GM19468 (cell line): ENCODE measurements around the gene ADAM23.

ENCODE experiments used
- ATAC-seq: cut with Tn5 transposase; IDR thresholded peaks from one replicate; pipeline ENCODE4 v1.9.1; 2021; ENCODE audit warnings: mild to moderate bottlenecking, moderate library complexity, moderate number of reproducible peaks; ENCODE audit not compliant: unreplicated experiment; ENCODE audit errors: extremely low read depth

Gene ADAM23

DNA sequence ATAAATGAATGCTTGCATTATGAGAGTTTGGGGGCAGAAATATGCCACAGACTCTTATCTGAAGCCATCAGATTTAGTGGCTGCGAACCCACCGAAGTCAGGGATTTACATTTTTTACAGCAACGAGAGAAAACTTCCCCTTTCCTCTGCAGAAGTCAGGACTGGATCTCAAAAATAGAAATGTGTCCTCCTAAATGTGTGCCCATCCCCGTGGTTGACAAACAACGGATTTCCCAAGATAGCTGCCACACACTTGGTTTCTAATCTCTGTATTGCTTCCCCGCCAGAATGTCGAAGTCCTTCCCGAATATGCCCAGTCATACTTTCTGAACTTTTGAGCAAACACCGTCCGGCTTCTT is 879 bp upstream of the ADAM23 start:
- no peak for ATAC-seq

DNA sequence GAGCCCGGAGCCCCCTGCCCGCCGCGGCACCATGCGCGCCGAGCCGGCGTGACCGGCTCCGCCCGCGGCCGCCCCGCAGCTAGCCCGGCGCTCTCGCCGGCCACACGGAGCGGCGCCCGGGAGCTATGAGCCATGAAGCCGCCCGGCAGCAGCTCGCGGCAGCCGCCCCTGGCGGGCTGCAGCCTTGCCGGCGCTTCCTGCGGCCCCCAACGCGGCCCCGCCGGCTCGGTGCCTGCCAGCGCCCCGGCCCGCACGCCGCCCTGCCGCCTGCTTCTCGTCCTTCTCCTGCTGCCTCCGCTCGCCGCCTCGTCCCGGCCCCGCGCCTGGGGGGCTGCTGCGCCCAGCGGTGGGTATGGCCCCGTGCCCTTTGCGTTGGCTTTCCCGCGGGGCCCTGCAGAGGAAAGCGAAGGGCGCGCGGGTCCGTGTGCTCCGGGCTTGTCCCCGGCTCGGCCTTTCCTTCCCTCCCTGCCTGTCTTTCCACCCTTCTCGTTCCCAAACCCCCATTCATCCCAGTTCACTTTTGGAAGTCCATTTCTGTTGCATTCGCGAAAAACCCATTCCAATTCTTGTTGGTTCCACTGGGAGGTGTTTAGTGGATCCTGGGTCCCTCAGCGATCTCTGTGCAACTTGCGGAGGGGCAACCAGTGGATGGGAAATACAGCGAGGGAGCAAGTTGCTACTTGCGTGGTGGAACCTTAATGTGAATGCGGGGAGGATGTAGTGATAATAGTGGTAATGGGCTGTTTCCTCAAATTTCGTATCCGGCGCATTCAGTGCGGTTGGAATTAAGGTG is 599 bp downstream of the ADAM23 start:
- ATAC-seq, result no peak

DNA sequence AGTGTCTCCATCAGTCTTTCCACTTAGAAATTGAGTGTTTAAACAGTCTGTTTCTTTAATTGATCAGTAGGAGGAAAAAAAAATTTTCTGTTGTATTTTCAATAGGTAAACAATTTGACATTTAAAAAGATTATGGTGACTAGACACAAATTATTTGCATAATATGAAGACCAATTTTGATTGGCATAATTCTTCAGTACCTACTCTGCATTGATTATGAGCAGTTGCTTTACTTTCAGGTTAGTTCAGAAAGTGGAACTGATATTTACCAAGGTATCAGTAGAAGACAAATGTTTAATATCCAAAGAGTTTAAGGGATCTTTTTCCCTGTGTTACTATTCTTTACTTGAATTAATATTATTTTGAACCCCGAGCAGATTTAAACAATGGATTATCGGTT is 2.6 kb downstream of the ADAM23 start:
- ATAC-seq, result no peak

GRCh38 chr2:206452242-206452641 is 8.9 kb downstream of the ADAM23 start:
- no peak for ATAC-seq

- no peak for ATAC-seq
Measured at GRCh38 chr2:206452750-206453149, 9.4 kb downstream of the ADAM23 start.

- ATAC-seq, result no peak
Measured at GRCh38 chr2:206456078-206456754, 12.9 kb downstream of the ADAM23 start.

DNA sequence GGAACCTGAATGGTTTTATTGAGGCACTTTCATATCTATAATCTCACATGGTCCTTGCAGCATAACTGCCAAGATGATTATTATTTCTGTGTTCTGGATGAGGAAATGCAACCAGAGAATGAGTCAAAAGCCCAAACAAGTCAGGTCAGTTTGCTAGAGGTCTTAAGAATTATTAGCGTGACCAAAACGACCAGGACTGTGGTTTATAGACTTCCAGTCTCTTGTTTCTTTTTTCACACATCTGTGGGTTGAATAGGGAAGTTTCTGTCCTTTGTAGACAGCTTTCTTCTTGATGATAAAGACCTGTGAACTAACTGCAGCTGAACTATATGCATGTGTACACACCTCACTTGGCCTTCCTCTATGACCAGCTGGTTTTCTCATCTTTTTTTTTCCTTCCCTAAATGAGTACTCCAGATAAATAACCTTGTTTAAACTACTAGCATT is 13.9 kb downstream of the ADAM23 start:
- peak; percentile 88 for ATAC-seq

DNA sequence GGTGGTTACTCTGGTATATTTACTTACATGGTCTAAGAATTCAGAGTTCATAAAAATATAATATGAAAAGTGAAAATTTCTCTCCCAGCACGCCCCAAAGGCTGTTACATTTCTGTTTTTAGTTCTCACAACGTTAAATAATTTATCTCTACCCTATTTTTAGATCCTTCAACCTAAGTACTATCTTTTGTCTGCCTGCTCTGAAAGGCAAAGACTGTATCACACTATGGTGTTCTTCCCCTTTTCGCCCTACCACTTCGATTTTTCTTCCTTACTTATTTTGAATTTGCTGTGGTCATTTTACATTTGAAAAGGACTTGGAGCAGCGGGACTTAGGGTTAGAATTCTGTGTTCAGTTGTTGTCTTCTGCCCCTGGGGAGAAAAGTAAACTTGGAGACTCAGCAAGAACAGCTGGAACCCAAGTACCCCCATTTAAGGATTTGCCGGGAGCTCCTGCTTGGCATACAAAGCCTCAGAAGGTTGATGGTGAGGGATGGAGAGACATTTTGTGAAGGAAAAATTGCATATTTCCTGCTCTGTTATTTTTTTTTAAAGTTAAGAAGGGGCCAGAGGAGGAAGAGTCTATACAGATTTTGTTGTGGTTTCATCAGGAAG is 19.0 kb downstream of the ADAM23 start:
- no peak for ATAC-seq

DNA sequence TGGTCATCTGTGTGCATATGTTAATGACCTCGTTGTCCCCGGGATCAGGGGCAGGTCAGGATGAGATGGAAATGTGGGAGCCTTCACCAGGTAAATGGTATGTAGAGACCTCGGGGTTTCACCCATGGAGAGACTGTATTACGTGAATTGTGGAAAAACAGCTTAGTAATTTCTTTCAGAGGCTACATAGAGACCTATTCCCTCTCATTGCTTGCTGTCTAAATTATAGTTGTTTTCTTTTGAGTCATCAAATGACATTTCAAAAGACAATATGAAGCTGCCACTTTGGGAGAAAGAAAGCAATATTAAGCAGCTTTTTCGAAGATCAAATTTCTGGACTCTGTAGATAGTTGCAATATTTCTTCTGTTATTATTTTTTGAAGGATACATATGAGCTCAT is 20.4 kb downstream of the ADAM23 start:
- no peak for ATAC-seq

DNA sequence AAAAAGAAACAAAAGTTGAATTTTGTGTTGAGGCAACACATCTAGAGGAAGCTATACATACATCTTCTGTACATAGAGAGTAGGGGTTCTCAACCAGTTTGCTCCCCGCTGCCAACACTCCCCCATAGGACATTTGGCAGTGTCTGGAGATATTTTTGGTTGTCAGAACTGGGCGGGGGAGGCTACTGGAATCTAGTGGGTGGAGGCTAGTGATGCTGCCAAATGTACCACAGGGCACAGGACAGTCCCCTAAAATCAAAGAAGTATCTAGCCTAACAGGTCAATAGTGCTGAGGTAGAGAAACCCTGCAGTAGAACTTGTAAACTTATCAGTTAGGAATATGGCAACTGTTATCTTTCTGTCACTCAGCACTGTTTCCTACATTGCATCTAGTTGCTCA is 21.3 kb downstream of the ADAM23 start:
- ATAC-seq, result no peak

- no peak for ATAC-seq
Measured at GRCh38 chr2:206471524-206472062, 28.3 kb downstream of the ADAM23 start.

DNA sequence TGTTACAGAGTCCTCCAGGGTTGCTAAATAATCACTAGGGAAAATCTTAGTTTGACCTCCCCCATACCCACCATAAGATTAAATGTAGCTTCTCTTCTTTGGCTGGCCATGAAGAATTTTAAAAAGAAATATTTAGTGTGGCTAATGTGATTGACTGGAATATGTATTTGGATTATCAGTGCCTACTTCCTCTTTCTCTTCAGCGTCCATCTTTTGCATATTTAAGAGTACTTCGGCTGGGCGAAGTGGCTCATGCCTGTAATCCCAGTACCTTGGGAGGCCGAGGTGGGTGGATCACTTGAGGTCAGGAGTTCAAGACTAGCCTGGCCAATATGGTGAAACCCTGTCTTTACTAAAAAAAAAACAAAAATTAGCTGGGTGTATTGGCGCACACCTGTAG is 28.8 kb downstream of the ADAM23 start:
- ATAC-seq, result no peak

GRCh38 chr2:206474099-206474498 is 30.8 kb downstream of the ADAM23 start:
- ATAC-seq, result no peak

GRCh38 chr2:206477296-206477695 is 34.0 kb downstream of the ADAM23 start:
- ATAC-seq, result no peak

- no peak for ATAC-seq
Measured at GRCh38 chr2:206478340-206478739, 35.0 kb downstream of the ADAM23 start.

DNA sequence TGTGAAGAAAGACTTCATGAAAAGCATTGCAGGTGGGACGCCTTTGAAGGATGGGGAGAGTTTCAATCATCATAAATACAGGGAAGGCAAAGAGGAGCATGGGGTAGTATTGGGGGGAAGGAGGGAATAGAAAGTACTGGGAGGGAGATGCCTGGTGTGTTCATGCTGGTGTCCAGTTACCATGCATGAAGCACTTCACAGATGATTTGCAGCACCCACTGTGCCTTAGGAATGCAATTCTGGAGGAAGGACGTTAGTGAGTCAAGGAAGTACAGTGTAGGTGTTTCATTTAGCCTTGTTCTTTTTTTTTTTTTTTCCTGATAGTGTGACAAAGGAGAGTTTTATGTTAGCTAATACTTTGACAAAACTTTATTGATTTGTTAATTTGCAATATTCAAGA is 36.8 kb downstream of the ADAM23 start:
- no peak for ATAC-seq

DNA sequence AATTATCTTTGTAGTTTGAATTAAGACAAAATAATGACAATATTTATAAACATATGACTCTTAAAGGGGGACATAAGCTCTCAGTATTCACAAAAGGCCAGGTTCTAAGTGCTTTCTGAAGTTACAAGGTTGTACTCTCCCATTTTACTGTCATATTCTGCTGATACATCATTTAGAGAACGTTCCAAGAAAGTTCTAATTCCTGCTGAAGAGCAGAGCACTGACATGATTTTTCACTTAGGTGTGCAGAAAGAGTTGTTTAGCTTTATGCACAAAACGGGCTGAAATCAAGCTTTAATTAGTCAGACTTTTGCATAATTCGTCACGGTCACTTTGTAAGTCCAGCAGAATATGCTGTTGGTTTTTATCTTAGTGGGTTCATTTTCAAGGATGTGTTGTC is 37.3 kb downstream of the ADAM23 start:
- ATAC-seq, result no peak

DNA sequence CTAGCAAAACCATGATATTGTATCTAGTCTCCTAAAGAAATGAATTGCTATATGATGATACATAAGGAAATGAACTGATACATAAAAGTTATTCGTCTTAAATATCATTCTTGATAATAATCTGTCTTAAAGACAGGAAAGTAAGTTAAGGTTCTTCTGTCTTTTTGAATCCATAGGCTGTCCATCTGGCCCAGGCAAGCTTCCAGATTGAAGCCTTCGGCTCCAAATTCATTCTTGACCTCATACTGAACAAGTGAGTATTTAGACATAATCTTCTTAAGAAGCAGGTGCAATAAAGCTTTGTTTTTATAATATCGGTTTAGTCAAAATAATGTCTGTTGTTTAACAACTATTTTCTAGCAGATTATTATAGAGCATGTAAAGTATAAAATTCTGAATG is 37.7 kb downstream of the ADAM23 start:
- no peak for ATAC-seq

DNA sequence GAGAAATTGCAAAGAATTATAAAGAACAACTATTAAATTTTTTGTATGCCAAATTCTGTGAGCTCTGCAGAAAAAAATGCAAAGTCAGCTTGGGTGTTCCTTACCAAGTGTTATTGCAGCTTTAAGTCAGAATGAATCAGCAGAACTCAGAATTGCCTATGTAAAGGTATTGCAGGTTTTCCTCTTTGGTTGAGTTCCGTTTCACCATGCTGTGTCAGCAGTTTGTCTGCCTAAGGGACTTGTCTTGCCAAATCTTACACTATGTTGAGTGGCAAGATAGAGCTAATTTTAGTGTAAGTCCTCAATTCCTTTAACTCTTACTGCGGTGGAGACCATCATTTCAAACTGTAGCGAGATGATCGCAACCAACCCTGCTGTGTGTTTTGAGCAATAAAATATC is 38.8 kb downstream of the ADAM23 start:
- ATAC-seq, result no peak

GRCh38 chr2:206482633-206483032 is 39.3 kb downstream of the ADAM23 start:
- no peak for ATAC-seq

DNA sequence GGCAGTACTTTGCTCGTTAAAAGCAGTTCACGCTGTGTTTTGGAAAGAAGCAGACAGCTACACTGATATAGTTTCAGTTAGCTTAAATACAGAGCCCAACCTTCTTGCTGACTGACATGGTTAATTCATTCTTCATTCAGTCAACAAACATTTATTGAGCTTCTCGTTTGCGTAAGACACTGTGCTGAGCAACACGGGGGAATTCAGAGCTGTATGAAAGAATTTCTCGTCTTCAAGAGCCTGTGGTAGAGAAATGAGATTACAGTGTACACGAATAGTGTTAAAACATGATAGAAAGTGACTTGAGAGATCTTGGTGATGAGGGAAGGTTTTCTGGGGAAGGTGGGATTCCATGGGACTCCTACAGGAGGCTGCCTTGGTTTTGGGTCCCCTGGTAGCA is 44.7 kb downstream of the ADAM23 start:
- ATAC-seq, result no peak
